ENCODE results near the gene SEMA3F. TPM values are rescaled to one million over a fixed set of nuclear protein-coding genes. Genes with fewer than 3 reads are reported as not detected.

The SEMA3F gene
- total and polyA plus RNA-seq, 2 donors (not counting 3 experiments of a cell fraction or from before 2014, with no cell fraction given) = 65.8 to 99.1 TPM

DNA sequence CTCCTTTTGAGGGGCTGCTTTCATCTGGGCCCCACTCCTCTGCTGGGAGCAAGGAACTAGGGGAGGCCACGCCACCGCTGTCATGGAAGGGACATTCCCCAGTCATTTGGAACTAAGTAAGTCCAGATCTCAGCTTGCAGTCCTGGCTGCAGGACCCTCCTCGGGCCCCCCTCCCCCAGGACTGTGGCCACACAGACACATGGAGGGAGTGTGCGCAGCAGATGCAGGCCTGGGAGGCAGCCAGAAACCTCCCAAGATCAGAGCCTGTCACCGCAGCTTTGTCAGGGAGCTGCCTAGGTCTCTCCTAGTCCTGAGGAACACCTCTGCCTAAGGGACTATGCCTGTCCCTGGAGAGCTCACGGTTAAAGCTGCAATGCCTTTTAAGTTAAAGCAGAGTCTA, 7.3 kb upstream of the SEMA3F start:
- no peak for DNase-seq (ENCODE audit: low read depth, low spot score)
- Histone ChIP-seq H3K4me2 (ENCODE audit: insufficient read depth, low read length) (no peak overlapping the region), H3K79me2 (ENCODE audit: control insufficient read depth, insufficient read depth, low read length) (no peaks in the 10 kb centered on the region), H3K4me3 (replicated peaks in 1 of 3; ENCODE audit: insufficient read depth in 1 of 3, low read depth in 1 of 3, low read length in 3 of 3) (no peak overlapping the region), H3K36me3 (ENCODE audit: control insufficient read depth in 2 of 2, extremely low read depth in 1 of 2, insufficient read depth in 2 of 2, low read length in 2 of 2) (no peaks in the 10 kb centered on the region), H3K9me3 (replicated peaks; ENCODE audit: control insufficient read depth, insufficient read depth, low read length) (no peaks in the 10 kb centered on the region), H3K27ac (ENCODE audit: insufficient read depth, low read depth, low read length) (no peak overlapping the region), H3K9ac (replicated peaks; ENCODE audit: extremely low read depth, insufficient read depth, low read length) (no peak overlapping the region), H3K27me3 (ENCODE audit: control insufficient read depth in 2 of 2, insufficient read depth in 2 of 2, low read length in 2 of 2) (no peaks in the 10 kb centered on the region), H3K4me1 (ENCODE audit: control insufficient read depth, extremely low read depth, insufficient read depth, low read length) (no peaks in the 10 kb centered on the region), H3K9me1 (replicated peaks; ENCODE audit: control insufficient read depth, extremely low read depth, insufficient read depth, low read length) (no peaks in the 10 kb centered on the region), H2AFZ (ENCODE audit: low read depth, low read length) (no peak overlapping the region), H4K20me1 (replicated peaks; ENCODE audit: control insufficient read depth, extremely low read depth, insufficient read depth, low read length) (no peaks in the 10 kb centered on the region)
- ChIA-PET POLR2A (no interaction called here), CTCF (interaction anchor here (0.6 kb wide), 1 partner anchor 487 kb away, joined by 3 read pairs; no protein-coding TSS in a partner anchor)
- intact Hi-C loops (cut with micrococcal nuclease) (no loop called here), dilution Hi-C loops (cut with MboI; ENCODE audit: extremely low pct_ligation_motif_present, low sequenced_read_pairs) (no loop called here)
- TF ChIP-seq, protein P1, sequence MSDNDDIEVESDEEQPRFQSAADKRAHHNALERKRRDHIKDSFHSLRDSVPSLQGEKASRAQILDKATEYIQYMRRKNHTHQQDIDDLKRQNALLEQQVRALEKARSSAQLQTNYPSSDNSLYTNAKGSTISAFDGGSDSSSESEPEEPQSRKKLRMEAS (IDR thresholded peaks at IDR 0.05; ENCODE audit: insufficient read depth, insufficient read length) = no peak
- TF ChIP-seq EZH2 (IDR thresholded peaks at IDR 0.05; ENCODE audit: borderline replicate concordance, low read depth, low read length, severe bottlenecking) (no peak), GATA2 (IDR thresholded peaks at IDR 0.05; ENCODE audit: insufficient read depth, insufficient read length, low read depth, low read length) (no peak), POLR2A (IDR thresholded peaks at IDR 0.05; ENCODE audit: low read depth, low read length) (no peak), JUN (IDR thresholded peaks at IDR 0.05; ENCODE audit: borderline replicate concordance, insufficient read depth, insufficient read length, low read depth) (no peak), MYC (IDR thresholded peaks at IDR 0.05; ENCODE audit: low read depth, low read length) (no peak), POLR2AphosphoS5 (IDR thresholded peaks at IDR 0.05; ENCODE audit: insufficient read depth, low read depth, low read length) (no peak), FOS (IDR thresholded peaks at IDR 0.05; ENCODE audit: borderline replicate concordance, insufficient read depth, low read length) (no peak)
- TF ChIP-seq, protein P2, sequence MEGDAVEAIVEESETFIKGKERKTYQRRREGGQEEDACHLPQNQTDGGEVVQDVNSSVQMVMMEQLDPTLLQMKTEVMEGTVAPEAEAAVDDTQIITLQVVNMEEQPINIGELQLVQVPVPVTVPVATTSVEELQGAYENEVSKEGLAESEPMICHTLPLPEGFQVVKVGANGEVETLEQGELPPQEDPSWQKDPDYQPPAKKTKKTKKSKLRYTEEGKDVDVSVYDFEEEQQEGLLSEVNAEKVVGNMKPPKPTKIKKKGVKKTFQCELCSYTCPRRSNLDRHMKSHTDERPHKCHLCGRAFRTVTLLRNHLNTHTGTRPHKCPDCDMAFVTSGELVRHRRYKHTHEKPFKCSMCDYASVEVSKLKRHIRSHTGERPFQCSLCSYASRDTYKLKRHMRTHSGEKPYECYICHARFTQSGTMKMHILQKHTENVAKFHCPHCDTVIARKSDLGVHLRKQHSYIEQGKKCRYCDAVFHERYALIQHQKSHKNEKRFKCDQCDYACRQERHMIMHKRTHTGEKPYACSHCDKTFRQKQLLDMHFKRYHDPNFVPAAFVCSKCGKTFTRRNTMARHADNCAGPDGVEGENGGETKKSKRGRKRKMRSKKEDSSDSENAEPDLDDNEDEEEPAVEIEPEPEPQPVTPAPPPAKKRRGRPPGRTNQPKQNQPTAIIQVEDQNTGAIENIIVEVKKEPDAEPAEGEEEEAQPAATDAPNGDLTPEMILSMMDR (IDR thresholded peaks at IDR 0.05; ENCODE audit: extremely low read depth in 1 of 2, insufficient read depth in 1 of 2, low read depth in 1 of 2, low read length in 2 of 2) = no peak
- no TSS peak for BruUV-seq (replicated peaks)
- FAIRE-seq = no peak

All from endothelial cell of umbilical vein (primary cell).